Measurements from ENCODE around the gene MLKL.

- TF ChIP-seq CTCF (IDR thresholded peaks at IDR 0.05; ENCODE audit: low read depth, low read length): no peak
- no peak for TF ChIP-seq POLR2A (IDR thresholded peaks at IDR 0.05; ENCODE audit: extremely low read depth, insufficient read length)
- TF ChIP-seq MYC (IDR thresholded peaks at IDR 0.05; ENCODE audit: low read depth, low read length): no peak
Measured at GRCh38 chr16:74633686-74634085, 67.0 kb downstream of the MLKL start.

All from NB4 (cell line).